Esophagus squamous epithelium (tissue), 5 donors: Measurements from ENCODE around the gene LDB2. TPM values are rescaled to one million over a fixed set of nuclear protein-coding genes. Genes with fewer than 3 reads are reported as not detected.

ENCODE experiments used
- DNase-seq: peaks from one replicate; lab custom pipeline; 2025; lab: John Stamatoyannopoulos, UW
- H3K27ac ChIP-seq, 4 donors: fragments of 200-600 bp; sonication (generic); one replicate each; pipeline ENCODE4 v1.5.1; 2016 to 2019; ENCODE audit warnings: mild to moderate bottlenecking in 1 of 4
- H3K27me3 ChIP-seq, 4 donors: fragments of 200-600 bp; sonication (generic); 1 replicate in 3 of 4; 2 replicates in 1 of 4; pipeline versions ENCODE4 v1.5.1 to v1.6.0; 2017 to 2021; ENCODE audit warnings: antibody characterized with exemption in 1 of 4
- H3K36me3 ChIP-seq, 3 donors: fragments of 200-600 bp; sonication (generic); one replicate each; pipeline ENCODE4 v1.5.1; 2016 to 2019
- H3K4me1 ChIP-seq, 3 donors: fragments of 200-600 bp; sonication (generic); one replicate each; pipeline ENCODE4 v1.5.1; 2017 to 2019
- H3K4me3 ChIP-seq, 4 donors: fragments of 200-600 bp; sonication (generic); 1 replicate in 3 of 4; 2 replicates in 1 of 4; pipeline ENCODE4 v1.5.1; 2016 to 2019; ENCODE audit warnings: mild to moderate bottlenecking in 2 of 4, moderate library complexity in 1 of 4
- H3K9me3 ChIP-seq, 3 donors: fragments of 200-600 bp; sonication (generic); one replicate each; pipeline ENCODE4 v1.5.1; 2016 to 2019
- POLR2A ChIP-seq, 4 donors: fragments of 450-650 bp; IDR thresholded peaks; one replicate each; pipeline ENCODE4 v1.6.1; 2017; ENCODE audit warnings: antibody characterized with exemption in 4 of 4, mild to moderate bottlenecking in 4 of 4, moderate library complexity in 3 of 4
- WGBS, 2 donors: methylation state at CpG; one replicate each; pipeline ENCODE4 v1.1.5; 2018; 5-methylcytosine and 5-hydroxymethylcytosine counted together
- intact Hi-C: fragments of 100-400 bp; cut with DNase I; formaldehyde crosslinking; loops from one replicate; pipeline ENCODE4 v1.15.0; 2022
- total RNA-seq, 4 donors: library from RNA; depleted of rRNA; stranded (reverse); fragments of >200 nt; gene quantifications; one replicate each; pipeline ENCODE4 v1.1.0, GENCODE V29; 2016
- TF ChIP-seq, protein P1 (sequence below), 6 experiments: fragments of 450-650 bp in 4 of 6; fragments of 200-600 bp in 2 of 6; sonication (generic) in 2 of 6; IDR thresholded peaks; one replicate each; pipeline ENCODE4 v1.5.1; 2016 to 2019; ENCODE audit warnings: antibody characterized with exemption in 6 of 6, mild to moderate bottlenecking in 4 of 6, moderate library complexity in 4 of 6
- donor health status: DM: yes; HTN: yes; CAD: no.

LDB2 gene
- total RNA-seq, 4 donors from 2014 or later: 3.0 to 16.0 (median 5.9) TPM

DNA sequence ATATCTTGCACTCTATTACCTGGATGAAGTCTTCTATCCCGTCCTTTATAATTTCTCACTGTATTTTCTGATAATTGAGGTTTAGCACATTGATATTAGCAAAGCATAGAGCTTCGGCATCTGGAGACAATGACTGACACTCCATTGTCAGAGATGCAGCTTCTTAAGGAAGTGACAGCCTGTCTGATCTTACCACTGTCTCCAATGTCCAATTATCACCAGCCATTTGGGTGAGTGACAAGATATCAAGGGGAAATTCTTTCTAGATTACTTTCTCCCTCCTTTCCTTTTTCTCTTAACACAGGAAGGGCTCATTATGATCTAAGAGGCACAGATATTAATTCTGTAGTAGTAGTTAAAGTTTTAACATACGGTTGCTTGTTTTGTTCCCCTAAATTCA lies 86.4 kb downstream of the LDB2 start:
- H3K36me3 ChIP-seq: no peaks in the 10 kb centered on the region
- no peaks in the 10 kb centered on the region for H3K27me3 ChIP-seq
- H3K4me3 ChIP-seq: no peak overlapping the region
- intact Hi-C loops: no loop called here
- WGBS, 2 donors: 73 to 85% methylated on average over 3 of the region's 3 CpGs
- peaks cover 0 to 5% (median 0%) of the 10 kb centered on the region in 3 donors for H3K9me3 ChIP-seq
- no peak overlapping the region for H3K27ac ChIP-seq
- TF ChIP-seq, protein P1, sequence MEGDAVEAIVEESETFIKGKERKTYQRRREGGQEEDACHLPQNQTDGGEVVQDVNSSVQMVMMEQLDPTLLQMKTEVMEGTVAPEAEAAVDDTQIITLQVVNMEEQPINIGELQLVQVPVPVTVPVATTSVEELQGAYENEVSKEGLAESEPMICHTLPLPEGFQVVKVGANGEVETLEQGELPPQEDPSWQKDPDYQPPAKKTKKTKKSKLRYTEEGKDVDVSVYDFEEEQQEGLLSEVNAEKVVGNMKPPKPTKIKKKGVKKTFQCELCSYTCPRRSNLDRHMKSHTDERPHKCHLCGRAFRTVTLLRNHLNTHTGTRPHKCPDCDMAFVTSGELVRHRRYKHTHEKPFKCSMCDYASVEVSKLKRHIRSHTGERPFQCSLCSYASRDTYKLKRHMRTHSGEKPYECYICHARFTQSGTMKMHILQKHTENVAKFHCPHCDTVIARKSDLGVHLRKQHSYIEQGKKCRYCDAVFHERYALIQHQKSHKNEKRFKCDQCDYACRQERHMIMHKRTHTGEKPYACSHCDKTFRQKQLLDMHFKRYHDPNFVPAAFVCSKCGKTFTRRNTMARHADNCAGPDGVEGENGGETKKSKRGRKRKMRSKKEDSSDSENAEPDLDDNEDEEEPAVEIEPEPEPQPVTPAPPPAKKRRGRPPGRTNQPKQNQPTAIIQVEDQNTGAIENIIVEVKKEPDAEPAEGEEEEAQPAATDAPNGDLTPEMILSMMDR (IDR thresholded peaks at IDR 0.05): no peak
- no peak for TF ChIP-seq POLR2A (IDR thresholded peaks at IDR 0.05)
- no peak for DNase-seq
- no peaks in the 10 kb centered on the region for H3K4me1 ChIP-seq

DNA sequence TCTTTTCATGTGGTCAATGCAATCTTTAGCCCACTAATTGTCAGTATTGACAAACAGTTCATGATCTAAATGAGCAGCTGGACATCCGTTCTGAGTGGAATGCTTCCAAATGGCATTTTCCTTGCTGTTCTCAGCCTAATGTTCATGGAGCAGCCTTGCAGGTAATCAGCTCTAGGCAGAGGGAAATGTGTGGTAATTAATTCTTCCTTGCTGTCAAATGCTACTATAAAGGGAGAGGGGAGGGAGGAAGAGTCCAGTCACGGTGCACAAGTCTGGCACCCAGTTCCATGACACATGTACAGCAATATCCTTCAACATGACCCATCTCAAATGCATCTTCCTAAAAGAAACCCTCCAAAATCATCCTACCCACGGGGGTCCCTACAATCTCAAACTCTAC lies 88.5 kb downstream of the LDB2 start:
- 39 to 44% methylated on average over 3 of the region's 3 CpGs for WGBS, 2 donors
- Histone ChIP-seq H3K4me1 (no peaks in the 10 kb centered on the region), H3K4me3 (no peak overlapping the region), H3K36me3 (no peaks in the 10 kb centered on the region), H3K9me3 (peaks cover 0 to 5% (median 0%) of the 10 kb centered on the region in 3 donors), H3K27me3 (no peaks in the 10 kb centered on the region), H3K27ac (no peak overlapping the region)
- TF ChIP-seq, protein P1 (IDR thresholded peaks at IDR 0.05): no peak
- no peak for TF ChIP-seq POLR2A (IDR thresholded peaks at IDR 0.05)
- intact Hi-C loops: no loop called here
- DNase-seq: no peak

DNA sequence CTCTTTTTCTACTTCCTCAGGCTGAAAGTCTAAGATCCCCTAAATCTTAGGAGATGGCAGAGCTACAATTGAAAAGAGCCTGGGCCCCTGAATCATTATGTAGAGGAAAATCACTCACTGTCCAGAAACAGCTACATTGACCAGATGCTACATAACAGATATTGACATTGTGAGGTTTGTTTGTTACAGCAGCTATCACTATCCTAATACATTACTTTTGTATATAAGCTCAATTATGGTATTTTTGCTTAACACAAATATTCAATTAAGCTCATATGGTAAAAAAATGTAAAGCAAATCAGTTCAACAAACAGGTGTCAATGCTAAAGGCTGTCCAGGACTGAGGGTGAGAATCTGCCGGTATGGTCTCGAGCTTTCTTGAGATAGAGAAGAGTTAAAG lies 89.4 kb downstream of the LDB2 start:
- H3K4me1 ChIP-seq: no peaks in the 10 kb centered on the region
- H3K36me3 ChIP-seq: no peaks in the 10 kb centered on the region
- 90 to 91% methylated on average over 2 of the region's 2 CpGs for WGBS, 2 donors
- TF ChIP-seq POLR2A (IDR thresholded peaks at IDR 0.05): no peak
- H3K27ac ChIP-seq: no peak overlapping the region
- no peaks in the 10 kb centered on the region for H3K27me3 ChIP-seq
- no peak for DNase-seq
- intact Hi-C loops: no loop called here
- H3K4me3 ChIP-seq: no peak overlapping the region
- H3K9me3 ChIP-seq: peaks cover 0 to 5% (median 0%) of the 10 kb centered on the region in 3 donors

DNA sequence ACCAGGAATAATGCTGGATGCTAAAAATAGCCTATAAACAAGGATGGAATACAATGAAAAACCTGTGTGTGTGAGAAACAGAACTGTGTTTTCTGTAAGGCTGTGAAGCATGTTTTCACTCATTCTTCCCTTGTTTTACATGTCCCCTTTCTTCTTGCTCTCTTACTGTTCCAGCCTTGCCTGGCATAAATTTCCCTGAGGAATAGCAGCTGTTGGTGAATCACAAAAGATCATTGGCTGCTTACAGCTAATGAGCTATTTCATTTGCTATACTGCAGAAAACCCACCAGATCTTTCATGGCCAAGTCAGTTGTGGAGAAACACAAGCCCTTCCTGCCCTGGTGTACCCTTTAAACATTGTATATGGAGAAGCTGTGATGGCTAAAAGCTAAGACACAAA lies 91.1 kb downstream of the LDB2 start:
- no peaks in the 10 kb centered on the region for H3K36me3 ChIP-seq
- TF ChIP-seq, protein P1 (IDR thresholded peaks at IDR 0.05): no peak
- TF ChIP-seq POLR2A (IDR thresholded peaks at IDR 0.05): no peak
- H3K27me3 ChIP-seq: no peaks in the 10 kb centered on the region
- intact Hi-C loops: no loop called here
- DNase-seq: no peak
- no peak overlapping the region for H3K27ac ChIP-seq
- peaks cover 0 to 5% (median 0%) of the 10 kb centered on the region in 3 donors for H3K9me3 ChIP-seq
- H3K4me3 ChIP-seq: no peak overlapping the region
- no peaks in the 10 kb centered on the region for H3K4me1 ChIP-seq

DNA sequence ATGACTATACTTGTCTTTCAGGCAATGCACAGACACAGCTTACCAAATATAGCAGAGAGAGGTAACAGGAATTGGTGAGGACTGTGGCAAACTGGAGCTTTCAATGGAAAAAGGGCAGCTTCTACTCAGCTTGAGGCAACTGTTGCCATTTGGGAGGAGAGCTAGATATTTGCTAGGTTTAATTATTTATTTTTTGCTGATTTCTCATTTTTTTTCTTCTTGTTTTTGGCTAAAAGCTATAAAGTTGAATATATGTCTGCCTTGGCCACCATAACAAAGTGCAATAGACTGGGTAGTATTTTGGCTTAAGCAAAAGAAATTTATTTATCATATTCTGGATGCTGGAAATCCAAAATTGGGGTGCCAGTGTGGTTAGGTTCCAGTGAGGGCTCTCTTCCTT lies 93.9 kb downstream of the LDB2 start:
- no peak overlapping the region for H3K4me3 ChIP-seq
- no peak for DNase-seq
- H3K9me3 ChIP-seq: peaks cover 0 to 5% (median 0%) of the 10 kb centered on the region in 3 donors
- intact Hi-C loops: no loop called here
- H3K36me3 ChIP-seq: no peaks in the 10 kb centered on the region
- H3K27me3 ChIP-seq: no peaks in the 10 kb centered on the region
- H3K4me1 ChIP-seq: no peaks in the 10 kb centered on the region
- no peak overlapping the region for H3K27ac ChIP-seq
- TF ChIP-seq POLR2A (IDR thresholded peaks at IDR 0.05): no peak
- TF ChIP-seq, protein P1 (IDR thresholded peaks at IDR 0.05): no peak

DNA sequence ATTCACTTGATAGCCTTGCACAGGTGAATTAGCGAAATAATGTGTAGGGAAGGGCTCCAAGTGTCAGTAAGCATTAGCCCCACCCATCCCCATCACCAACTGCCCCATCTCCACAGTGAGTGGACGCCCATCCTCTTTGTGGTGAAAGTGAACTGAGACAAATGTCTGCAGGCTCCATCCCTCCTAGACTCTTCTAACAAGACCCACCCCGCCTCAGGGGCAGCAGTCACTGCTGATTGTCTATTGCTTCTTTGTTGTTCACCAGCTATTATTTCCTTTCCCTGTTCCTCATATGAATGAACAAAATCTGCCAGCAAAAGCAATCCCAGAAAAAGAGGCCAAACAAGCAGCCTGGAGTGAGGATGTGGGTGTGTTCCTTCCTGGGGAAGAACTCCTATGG lies 96.4 kb downstream of the LDB2 start:
- H3K4me1 ChIP-seq: no peaks in the 10 kb centered on the region
- TF ChIP-seq, protein P1 (IDR thresholded peaks at IDR 0.05): no peak
- intact Hi-C loops: no loop called here
- no peak overlapping the region for H3K4me3 ChIP-seq
- no peaks in the 10 kb centered on the region for H3K9me3 ChIP-seq
- no peaks in the 10 kb centered on the region for H3K27me3 ChIP-seq
- no peak for DNase-seq
- no peaks in the 10 kb centered on the region for H3K36me3 ChIP-seq
- no peak overlapping the region for H3K27ac ChIP-seq
- 82 to 85% methylated on average over 3 of the region's 3 CpGs for WGBS, 2 donors
